ENCODE data around the gene ADGRF4.

DNA sequence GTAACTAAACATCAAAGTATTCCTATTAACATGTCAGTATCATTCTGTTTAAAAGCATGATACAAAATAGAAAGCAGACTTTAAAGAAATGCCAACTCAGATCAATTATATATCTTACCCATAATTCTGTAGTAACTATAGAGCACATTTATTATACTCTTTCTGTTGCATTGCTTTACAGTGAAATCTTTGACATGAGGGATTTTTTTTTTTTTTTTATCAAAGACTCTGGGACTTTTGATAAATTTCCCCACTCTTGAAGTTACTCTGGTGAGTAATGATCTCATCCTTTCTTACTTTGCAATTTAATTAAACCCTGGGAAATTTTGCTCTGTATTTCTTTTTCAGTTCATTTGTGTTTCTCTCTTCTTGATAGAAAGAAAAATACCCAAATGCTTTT, 17.4 kb downstream of the ADGRF4 start:
- TF ChIP-seq, protein P1, sequence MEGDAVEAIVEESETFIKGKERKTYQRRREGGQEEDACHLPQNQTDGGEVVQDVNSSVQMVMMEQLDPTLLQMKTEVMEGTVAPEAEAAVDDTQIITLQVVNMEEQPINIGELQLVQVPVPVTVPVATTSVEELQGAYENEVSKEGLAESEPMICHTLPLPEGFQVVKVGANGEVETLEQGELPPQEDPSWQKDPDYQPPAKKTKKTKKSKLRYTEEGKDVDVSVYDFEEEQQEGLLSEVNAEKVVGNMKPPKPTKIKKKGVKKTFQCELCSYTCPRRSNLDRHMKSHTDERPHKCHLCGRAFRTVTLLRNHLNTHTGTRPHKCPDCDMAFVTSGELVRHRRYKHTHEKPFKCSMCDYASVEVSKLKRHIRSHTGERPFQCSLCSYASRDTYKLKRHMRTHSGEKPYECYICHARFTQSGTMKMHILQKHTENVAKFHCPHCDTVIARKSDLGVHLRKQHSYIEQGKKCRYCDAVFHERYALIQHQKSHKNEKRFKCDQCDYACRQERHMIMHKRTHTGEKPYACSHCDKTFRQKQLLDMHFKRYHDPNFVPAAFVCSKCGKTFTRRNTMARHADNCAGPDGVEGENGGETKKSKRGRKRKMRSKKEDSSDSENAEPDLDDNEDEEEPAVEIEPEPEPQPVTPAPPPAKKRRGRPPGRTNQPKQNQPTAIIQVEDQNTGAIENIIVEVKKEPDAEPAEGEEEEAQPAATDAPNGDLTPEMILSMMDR (IDR thresholded peaks at IDR 0.05; ENCODE audit: low read depth, low read length, poor library complexity, severe bottlenecking), result no peak
- TF ChIP-seq EZH2phosphoT487 (IDR thresholded peaks at IDR 0.05; ENCODE audit: borderline replicate concordance, low read length), result no peak
